ENCODE measurements around the gene ZBTB43.
"Not testable (repeated sequence)": the region's sequence is repeated elsewhere in the genome, so short reads cannot be mapped to it uniquely, and the experiment has no call there.

ZBTB43 gene

GRCh38 chr9:126814091-126814490 is 9.3 kb downstream of the ZBTB43 start:
- Histone ChIP-seq H2AFZ (ENCODE audit: low read depth, low read length) (no peak overlapping the region), H3K9me3 (ENCODE audit: insufficient read depth, low read length, severe bottlenecking) (peaks cover 14% of the 10 kb centered on the region), H3K4me3 (ENCODE audit: low read depth in 1 of 2, low read length in 2 of 2) (no peak overlapping the region), H3K4me1 (ENCODE audit: insufficient read depth, low read length) (no peaks in the 10 kb centered on the region), H3K36me3 (ENCODE audit: insufficient read depth, low read length) (peaks cover 55% of the 10 kb centered on the region; the same call in 1 of the 2 replicates), H3K79me2 (ENCODE audit: insufficient read depth, low read length) (peaks cover 59% of the 10 kb centered on the region), H3K4me2 (ENCODE audit: insufficient read depth, low read length) (no peak overlapping the region), H3K9ac (ENCODE audit: low read depth, low read length) (no peak overlapping the region), H3K27ac (ENCODE audit: low read length) (no peak overlapping the region), H3K27me3 (ENCODE audit: insufficient read depth, low read length, poor library complexity) (no peaks in the 10 kb centered on the region), H4K20me1 (ENCODE audit: insufficient read depth, low read length) (no peaks in the 10 kb centered on the region)
- TF ChIP-seq CTCF (IDR thresholded peaks at IDR 0.05; ENCODE audit: borderline replicate concordance, extremely low read depth, low read length, poor library complexity, severe bottlenecking) (no peak), EZH2 (IDR thresholded peaks at IDR 0.05; ENCODE audit: borderline replicate concordance, low read depth, low read length, severe bottlenecking) (no peak)
- ATAC-seq (ENCODE audit: insufficient read depth, low read depth), result no peak
- DNase-seq, result no peak

- ATAC-seq (ENCODE audit: insufficient read depth, low read depth); H3K4me3 ChIP-seq (ENCODE audit: low read depth in 1 of 2, low read length in 2 of 2); H3K27ac ChIP-seq (ENCODE audit: low read length); H2AFZ ChIP-seq (ENCODE audit: low read depth, low read length); H3K9ac ChIP-seq (ENCODE audit: low read depth, low read length); DNase-seq; H3K27me3 ChIP-seq (ENCODE audit: insufficient read depth, low read length, poor library complexity); H3K4me1 ChIP-seq (ENCODE audit: insufficient read depth, low read length); H3K4me2 ChIP-seq (ENCODE audit: insufficient read depth, low read length); H4K20me1 ChIP-seq (ENCODE audit: insufficient read depth, low read length): not testable (repeated sequence)
- Histone ChIP-seq H3K9me3 (ENCODE audit: insufficient read depth, low read length, severe bottlenecking) (peaks cover 24% of the 10 kb centered on the region), H3K79me2 (ENCODE audit: insufficient read depth, low read length) (peaks cover 61% of the 10 kb centered on the region), H3K36me3 (ENCODE audit: insufficient read depth, low read length) (peaks cover 52% of the 10 kb centered on the region)
Observed at GRCh38 chr9:126817615-126818014, 12.8 kb downstream of the ZBTB43 start.

- H3K9me3 ChIP-seq (ENCODE audit: insufficient read depth, low read length, severe bottlenecking), result peaks cover 24% of the 10 kb centered on the region
- peaks cover 3% of the 10 kb centered on the region; the same call in 1 of the 2 replicates for H4K20me1 ChIP-seq (ENCODE audit: insufficient read depth, low read length)
Observed at GRCh38 chr9:126818482-126818881, 13.6 kb downstream of the ZBTB43 start.

GRCh38 chr9:126819482-126819881 is 14.6 kb downstream of the ZBTB43 start:
- no peak overlapping the region for H3K27ac ChIP-seq (ENCODE audit: low read length)
- peaks cover 37% of the 10 kb centered on the region for H3K36me3 ChIP-seq (ENCODE audit: insufficient read depth, low read length)
- peaks cover 3% of the 10 kb centered on the region; the same call in 1 of the 2 replicates for H4K20me1 ChIP-seq (ENCODE audit: insufficient read depth, low read length)
- peaks cover 51% of the 10 kb centered on the region for H3K79me2 ChIP-seq (ENCODE audit: insufficient read depth, low read length)
- ATAC-seq (ENCODE audit: insufficient read depth, low read depth), result no peak
- H3K4me3 ChIP-seq (ENCODE audit: low read depth in 1 of 2, low read length in 2 of 2), result no peak overlapping the region
- no peak overlapping the region for H3K4me2 ChIP-seq (ENCODE audit: insufficient read depth, low read length)
- no peaks in the 10 kb centered on the region for H3K27me3 ChIP-seq (ENCODE audit: insufficient read depth, low read length, poor library complexity)
- DNase-seq, result no peak
- no peak overlapping the region for H3K9ac ChIP-seq (ENCODE audit: low read depth, low read length)
- H3K4me1 ChIP-seq (ENCODE audit: insufficient read depth, low read length), result no peaks in the 10 kb centered on the region
- TF ChIP-seq CTCF (IDR thresholded peaks at IDR 0.05; ENCODE audit: borderline replicate concordance, extremely low read depth, low read length, poor library complexity, severe bottlenecking) (no peak), EZH2 (IDR thresholded peaks at IDR 0.05; ENCODE audit: borderline replicate concordance, low read depth, low read length, severe bottlenecking) (no peak)
- H3K9me3 ChIP-seq (ENCODE audit: insufficient read depth, low read length, severe bottlenecking), result peaks cover 24% of the 10 kb centered on the region
- H2AFZ ChIP-seq (ENCODE audit: low read depth, low read length), result no peak overlapping the region

More at GRCh38 chr9:126818482-126818881, 13.6 kb downstream of the ZBTB43 start:
- no peak for ATAC-seq (ENCODE audit: insufficient read depth, low read depth)
- no peaks in the 10 kb centered on the region for H3K4me1 ChIP-seq (ENCODE audit: insufficient read depth, low read length)
- H3K27me3 ChIP-seq (ENCODE audit: insufficient read depth, low read length, poor library complexity), result no peaks in the 10 kb centered on the region
- H2AFZ ChIP-seq (ENCODE audit: low read depth, low read length), result no peak overlapping the region
- TF ChIP-seq CTCF (IDR thresholded peaks at IDR 0.05; ENCODE audit: borderline replicate concordance, extremely low read depth, low read length, poor library complexity, severe bottlenecking), result no peak
- TF ChIP-seq EZH2 (IDR thresholded peaks at IDR 0.05; ENCODE audit: borderline replicate concordance, low read depth, low read length, severe bottlenecking), result no peak
- H3K27ac ChIP-seq (ENCODE audit: low read length), result no peak overlapping the region
- H3K4me2 ChIP-seq (ENCODE audit: insufficient read depth, low read length), result no peak overlapping the region
- no peak overlapping the region for H3K9ac ChIP-seq (ENCODE audit: low read depth, low read length)
- H3K79me2 ChIP-seq (ENCODE audit: insufficient read depth, low read length), result peaks cover 55% of the 10 kb centered on the region
- no peak for DNase-seq
- H3K4me3 ChIP-seq (ENCODE audit: low read depth in 1 of 2, low read length in 2 of 2), result no peak overlapping the region
- H3K36me3 ChIP-seq (ENCODE audit: insufficient read depth, low read length), result peaks cover 44% of the 10 kb centered on the region
